ENCODE results near the gene MACROD2.
"Not testable (repeated sequence)": the region's sequence is repeated elsewhere in the genome, so short reads cannot be mapped to it uniquely, and the experiment has no call there.

Gene MACROD2

GRCh38 chr20:14033310-14033709, 38.0 kb downstream of the MACROD2 start:
- no peaks in the 10 kb centered on the region for H3K27me3 Mint-ChIP-seq
- no peak overlapping the region for H3K4me3 Mint-ChIP-seq
- no peak overlapping the region for H3K27ac Mint-ChIP-seq
- no peaks in the 10 kb centered on the region for H3K36me3 Mint-ChIP-seq
- H3K4me1 Mint-ChIP-seq (ENCODE audit: low read depth): no peaks in the 10 kb centered on the region
- no peaks in the 10 kb centered on the region for H3K9me3 Mint-ChIP-seq (ENCODE audit: low read depth)

- Mint-ChIP-seq H3K4me3 (no peak overlapping the region), H3K27ac (no peak overlapping the region), H3K4me1 (ENCODE audit: low read depth) (no peaks in the 10 kb centered on the region)
Observed at GRCh38 chr20:14036567-14036966, 41.3 kb downstream of the MACROD2 start.

GRCh38 chr20:14044712-14045276, 49.5 kb downstream of the MACROD2 start:
- H3K4me1 Mint-ChIP-seq (ENCODE audit: low read depth); H3K4me3 Mint-ChIP-seq; H3K27me3 Mint-ChIP-seq; H3K9me3 Mint-ChIP-seq (ENCODE audit: low read depth); H3K27ac Mint-ChIP-seq; H3K36me3 Mint-ChIP-seq: not testable (repeated sequence)

More at GRCh38 chr20:14036567-14036966, 41.3 kb downstream of the MACROD2 start:
- Mint-ChIP-seq H3K27me3 (no peaks in the 10 kb centered on the region), H3K36me3 (no peaks in the 10 kb centered on the region), H3K9me3 (ENCODE audit: low read depth) (no peaks in the 10 kb centered on the region)

- Mint-ChIP-seq H3K9me3 (ENCODE audit: low read depth) (no peaks in the 10 kb centered on the region), H3K27me3 (peaks cover 4% of the 10 kb centered on the region), H3K4me3 (no peak overlapping the region), H3K4me1 (ENCODE audit: low read depth) (no peaks in the 10 kb centered on the region), H3K27ac (no peak overlapping the region), H3K36me3 (no peaks in the 10 kb centered on the region)
Observed at GRCh38 chr20:14046534-14046933, 51.2 kb downstream of the MACROD2 start.

GRCh38 chr20:14049111-14049510, 53.8 kb downstream of the MACROD2 start:
- Mint-ChIP-seq H3K9me3 (ENCODE audit: low read depth) (no peaks in the 10 kb centered on the region), H3K4me1 (ENCODE audit: low read depth) (no peaks in the 10 kb centered on the region), H3K36me3 (no peaks in the 10 kb centered on the region), H3K4me3 (no peak overlapping the region), H3K27me3 (peaks cover 2% of the 10 kb centered on the region), H3K27ac (no peak overlapping the region)

GRCh38 chr20:14051454-14051853, 56.1 kb downstream of the MACROD2 start:
- H3K27me3 Mint-ChIP-seq: peaks cover 3% of the 10 kb centered on the region
- H3K27ac Mint-ChIP-seq: no peak overlapping the region
- no peaks in the 10 kb centered on the region for H3K36me3 Mint-ChIP-seq
- H3K4me3 Mint-ChIP-seq: no peak overlapping the region
- no peaks in the 10 kb centered on the region for H3K9me3 Mint-ChIP-seq (ENCODE audit: low read depth)
- no peaks in the 10 kb centered on the region for H3K4me1 Mint-ChIP-seq (ENCODE audit: low read depth)

- no peaks in the 10 kb centered on the region for H3K9me3 Mint-ChIP-seq (ENCODE audit: low read depth)
- H3K4me3 Mint-ChIP-seq: no peak overlapping the region
- H3K27me3 Mint-ChIP-seq: peaks cover 3% of the 10 kb centered on the region
- H3K4me1 Mint-ChIP-seq (ENCODE audit: low read depth): no peaks in the 10 kb centered on the region
- H3K36me3 Mint-ChIP-seq: no peaks in the 10 kb centered on the region
- no peak overlapping the region for H3K27ac Mint-ChIP-seq
Observed at GRCh38 chr20:14055127-14055742, 59.9 kb downstream of the MACROD2 start.

- H3K4me3 Mint-ChIP-seq: no peak overlapping the region
Observed at GRCh38 chr20:14062171-14062570, 66.9 kb downstream of the MACROD2 start.

GRCh38 chr20:14062786-14063185, 67.5 kb downstream of the MACROD2 start:
- no peaks in the 10 kb centered on the region for H3K36me3 Mint-ChIP-seq
- no peak overlapping the region for H3K4me3 Mint-ChIP-seq
- H3K4me1 Mint-ChIP-seq (ENCODE audit: low read depth): no peaks in the 10 kb centered on the region
- no peaks in the 10 kb centered on the region for H3K9me3 Mint-ChIP-seq (ENCODE audit: low read depth)
- H3K27ac Mint-ChIP-seq: no peak overlapping the region
- H3K27me3 Mint-ChIP-seq: no peaks in the 10 kb centered on the region

More at GRCh38 chr20:14062171-14062570, 66.9 kb downstream of the MACROD2 start:
- no peak overlapping the region for H3K27ac Mint-ChIP-seq
- H3K36me3 Mint-ChIP-seq: no peaks in the 10 kb centered on the region
- H3K27me3 Mint-ChIP-seq: no peaks in the 10 kb centered on the region
- no peaks in the 10 kb centered on the region for H3K9me3 Mint-ChIP-seq (ENCODE audit: low read depth)
- H3K4me1 Mint-ChIP-seq (ENCODE audit: low read depth): no peaks in the 10 kb centered on the region

- no peak overlapping the region for H3K27ac Mint-ChIP-seq
- no peaks in the 10 kb centered on the region for H3K4me1 Mint-ChIP-seq (ENCODE audit: low read depth)
- H3K4me3 Mint-ChIP-seq: no peak overlapping the region
- H3K27me3 Mint-ChIP-seq: peaks cover 3% of the 10 kb centered on the region
- no peaks in the 10 kb centered on the region for H3K9me3 Mint-ChIP-seq (ENCODE audit: low read depth)
- no peaks in the 10 kb centered on the region for H3K36me3 Mint-ChIP-seq
Observed at GRCh38 chr20:14064333-14064732, 69.0 kb downstream of the MACROD2 start.

GRCh38 chr20:14064921-14065320, 69.6 kb downstream of the MACROD2 start:
- H3K27ac Mint-ChIP-seq: no peak overlapping the region
- H3K4me1 Mint-ChIP-seq (ENCODE audit: low read depth): no peaks in the 10 kb centered on the region
- peaks cover 3% of the 10 kb centered on the region for H3K27me3 Mint-ChIP-seq
- H3K9me3 Mint-ChIP-seq (ENCODE audit: low read depth): no peaks in the 10 kb centered on the region
- no peak overlapping the region for H3K4me3 Mint-ChIP-seq
- H3K36me3 Mint-ChIP-seq: no peaks in the 10 kb centered on the region

- Mint-ChIP-seq H3K9me3 (ENCODE audit: low read depth) (no peaks in the 10 kb centered on the region), H3K36me3 (no peaks in the 10 kb centered on the region), H3K4me1 (ENCODE audit: low read depth) (no peaks in the 10 kb centered on the region), H3K27ac (no peak overlapping the region), H3K4me3 (no peak overlapping the region), H3K27me3 (peaks cover 3% of the 10 kb centered on the region)
Observed at GRCh38 chr20:14065774-14066173, 70.5 kb downstream of the MACROD2 start.

- no peaks in the 10 kb centered on the region for H3K36me3 Mint-ChIP-seq
- H3K27ac Mint-ChIP-seq: no peak overlapping the region
- no peak overlapping the region for H3K4me3 Mint-ChIP-seq
- H3K9me3 Mint-ChIP-seq (ENCODE audit: low read depth): no peaks in the 10 kb centered on the region
- H3K4me1 Mint-ChIP-seq (ENCODE audit: low read depth): no peaks in the 10 kb centered on the region
- peaks cover 5% of the 10 kb centered on the region for H3K27me3 Mint-ChIP-seq
Observed at GRCh38 chr20:14067603-14068002, 72.3 kb downstream of the MACROD2 start.

GRCh38 chr20:14069796-14070195, 74.5 kb downstream of the MACROD2 start:
- Mint-ChIP-seq H3K4me1 (ENCODE audit: low read depth) (no peaks in the 10 kb centered on the region), H3K27me3 (peaks cover 5% of the 10 kb centered on the region), H3K9me3 (ENCODE audit: low read depth) (no peaks in the 10 kb centered on the region), H3K27ac (no peak overlapping the region), H3K36me3 (no peaks in the 10 kb centered on the region), H3K4me3 (no peak overlapping the region)

GRCh38 chr20:14093652-14094051, 98.3 kb downstream of the MACROD2 start:
- no peaks in the 10 kb centered on the region for H3K4me1 Mint-ChIP-seq (ENCODE audit: low read depth)
- H3K27me3 Mint-ChIP-seq: no peaks in the 10 kb centered on the region
- no peak overlapping the region for H3K27ac Mint-ChIP-seq
- no peaks in the 10 kb centered on the region for H3K9me3 Mint-ChIP-seq (ENCODE audit: low read depth)
- no peaks in the 10 kb centered on the region for H3K36me3 Mint-ChIP-seq
- no peak overlapping the region for H3K4me3 Mint-ChIP-seq

GRCh38 chr20:14098261-14098660, 102.9 kb downstream of the MACROD2 start:
- Mint-ChIP-seq H3K9me3 (ENCODE audit: low read depth) (no peaks in the 10 kb centered on the region), H3K27me3 (peaks cover 3% of the 10 kb centered on the region), H3K4me3 (no peak overlapping the region), H3K4me1 (ENCODE audit: low read depth) (no peaks in the 10 kb centered on the region), H3K36me3 (no peaks in the 10 kb centered on the region), H3K27ac (no peak overlapping the region)
